Skin epidermis (tissue), 12 donors: ENCODE results near the gene ANO9.
A peak's percentile ranks its signal among the peaks of the same experiment; 100 is the strongest.

Source experiments
- H3K27ac ChIP-seq, 21 experiments: fragments of 200-600 bp; sonication (generic) in 11 of 21; one replicate each; pipeline ENCODE4 v1.5.0; 2020; ENCODE audit warnings: mild to moderate bottlenecking in 3 of 21, inconsistent platforms in 2 of 21, moderate library complexity in 2 of 21
- H3K4me3 ChIP-seq, 7 experiments: fragments of 200-600 bp; sonication (generic) in 2 of 7; one replicate each; pipeline ENCODE4 v1.5.0; 2020; ENCODE audit warnings: inconsistent platforms in 2 of 7, mild to moderate bottlenecking in 2 of 7, moderate library complexity in 1 of 7

ANO9 gene

DNA sequence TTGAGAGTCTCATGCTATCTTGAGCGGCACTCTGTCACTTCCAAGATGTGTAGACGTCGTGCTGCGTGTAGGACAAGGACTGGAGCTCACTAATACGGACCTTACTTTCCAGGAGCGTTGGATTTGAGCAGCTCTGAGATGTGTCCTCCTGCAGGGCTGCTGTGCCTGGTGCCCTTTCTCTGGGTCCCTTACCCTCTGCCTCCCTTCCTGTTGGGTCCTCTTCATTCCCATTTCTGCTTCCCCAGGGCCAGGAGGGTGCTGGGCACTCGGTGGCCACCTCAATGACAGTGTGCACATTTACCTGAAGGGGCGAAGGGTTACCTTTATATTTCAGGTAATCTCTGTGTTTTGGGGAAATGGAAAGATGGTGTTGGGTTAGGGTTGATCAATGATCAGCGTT is 12.2 kb upstream of the ANO9 start:
- Histone ChIP-seq H3K27ac (no peak overlapping the region), H3K4me3 (no peak overlapping the region)

DNA sequence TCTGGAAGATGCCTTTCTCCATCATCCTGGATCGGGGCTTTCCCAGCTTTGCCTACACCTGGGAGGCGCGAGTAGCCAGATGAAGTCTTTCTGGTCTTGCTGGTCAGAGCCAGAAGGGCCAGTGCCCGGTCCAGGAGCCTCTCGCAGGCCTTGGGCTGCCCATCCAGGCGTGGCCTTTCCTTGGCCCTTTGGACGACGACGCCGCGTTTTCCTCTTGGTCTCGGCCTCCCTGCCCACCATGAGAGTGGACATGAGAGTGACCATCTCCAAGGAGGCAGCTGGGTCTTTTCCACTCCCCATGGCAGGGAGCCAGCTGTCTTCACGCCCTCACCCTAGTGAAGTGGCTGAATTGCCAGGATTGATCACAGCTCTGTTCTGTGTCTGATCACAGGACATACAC is 11.8 kb upstream of the ANO9 start:
- no peak overlapping the region for H3K4me3 ChIP-seq
- H3K27ac ChIP-seq: no peak overlapping the region

GRCh38 chr11:452916-453527 is 11.2 kb upstream of the ANO9 start:
- Histone ChIP-seq H3K27ac (no peak overlapping the region), H3K4me3 (no peak overlapping the region)

DNA sequence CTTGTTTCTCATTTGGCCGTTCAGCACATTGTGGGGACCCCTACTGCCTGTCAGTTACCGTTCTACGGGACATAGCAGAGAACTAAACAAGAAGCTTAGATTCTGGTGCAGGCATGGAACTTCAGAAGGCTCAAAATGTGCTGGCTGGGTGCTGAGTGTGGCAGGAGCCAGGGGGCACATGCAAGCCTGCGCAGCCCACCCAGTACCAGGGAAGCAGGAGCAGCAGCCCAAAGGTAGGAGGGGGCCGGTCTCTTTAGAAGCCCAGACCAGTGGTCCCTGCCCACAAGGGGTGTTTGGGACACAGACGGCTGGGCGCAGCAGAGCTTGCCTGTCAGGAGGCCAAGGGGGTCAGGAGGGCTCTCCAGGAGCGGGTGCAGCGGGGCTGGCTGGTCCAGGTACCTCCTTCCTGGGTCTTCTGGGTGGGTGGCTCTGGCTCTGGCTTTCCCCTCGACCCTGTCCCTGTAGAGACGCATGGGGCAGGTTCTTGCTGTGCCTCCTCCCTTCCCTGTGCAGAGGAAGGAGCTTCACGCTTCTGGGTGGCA is 10.5 kb upstream of the ANO9 start:
- H3K4me3 ChIP-seq: no peak overlapping the region

GRCh38 chr11:451738-452137 is 9.9 kb upstream of the ANO9 start:
- peak overlapping the region in 2 of 7 experiments; percentile 99 for H3K4me3 ChIP-seq

More for the DNA sequence above, 10.5 kb upstream of the ANO9 start:
- no peak overlapping the region for H3K27ac ChIP-seq

GRCh38 chr11:450809-451451 is 9.1 kb upstream of the ANO9 start:
- Histone ChIP-seq H3K4me3 (peak overlapping the region; percentile 82 to 99 (median 97)), H3K27ac (peak overlapping the region; percentile 16 to 93 (median 88))

More at GRCh38 chr11:451738-452137, 9.9 kb upstream of the ANO9 start:
- H3K27ac ChIP-seq: peak overlapping the region in 3 of 21 experiments; percentile 88 to 91 (median 90)

- peak within 1 kb of the TSS; percentile 16 to 93 (median 88) for H3K27ac ChIP-seq
- H3K4me3 ChIP-seq: peak within 1 kb of the TSS; percentile 82 to 99 (median 97)
Observed at GRCh38 chr11:449889-450808, 8.3 kb upstream of the ANO9 start, which contains the start of gene PTDSS2. Gene PTDSS2 (plus strand): TSS chr11:450279. CDS start chr11:450456, 177 bp downstream.

GRCh38 chr11:447923-448731 is 6.3 kb upstream of the ANO9 start:
- H3K27ac ChIP-seq: peak overlapping the region; percentile 43 to 93 (median 88)
- H3K4me3 ChIP-seq: peak overlapping the region; percentile 40 to 59 (median 54)

- H3K27ac ChIP-seq: peak overlapping the region in 1 of 21 experiments; percentile 19
- no peak overlapping the region for H3K4me3 ChIP-seq
Observed at GRCh38 chr11:446891-447290, 5.1 kb upstream of the ANO9 start.

DNA sequence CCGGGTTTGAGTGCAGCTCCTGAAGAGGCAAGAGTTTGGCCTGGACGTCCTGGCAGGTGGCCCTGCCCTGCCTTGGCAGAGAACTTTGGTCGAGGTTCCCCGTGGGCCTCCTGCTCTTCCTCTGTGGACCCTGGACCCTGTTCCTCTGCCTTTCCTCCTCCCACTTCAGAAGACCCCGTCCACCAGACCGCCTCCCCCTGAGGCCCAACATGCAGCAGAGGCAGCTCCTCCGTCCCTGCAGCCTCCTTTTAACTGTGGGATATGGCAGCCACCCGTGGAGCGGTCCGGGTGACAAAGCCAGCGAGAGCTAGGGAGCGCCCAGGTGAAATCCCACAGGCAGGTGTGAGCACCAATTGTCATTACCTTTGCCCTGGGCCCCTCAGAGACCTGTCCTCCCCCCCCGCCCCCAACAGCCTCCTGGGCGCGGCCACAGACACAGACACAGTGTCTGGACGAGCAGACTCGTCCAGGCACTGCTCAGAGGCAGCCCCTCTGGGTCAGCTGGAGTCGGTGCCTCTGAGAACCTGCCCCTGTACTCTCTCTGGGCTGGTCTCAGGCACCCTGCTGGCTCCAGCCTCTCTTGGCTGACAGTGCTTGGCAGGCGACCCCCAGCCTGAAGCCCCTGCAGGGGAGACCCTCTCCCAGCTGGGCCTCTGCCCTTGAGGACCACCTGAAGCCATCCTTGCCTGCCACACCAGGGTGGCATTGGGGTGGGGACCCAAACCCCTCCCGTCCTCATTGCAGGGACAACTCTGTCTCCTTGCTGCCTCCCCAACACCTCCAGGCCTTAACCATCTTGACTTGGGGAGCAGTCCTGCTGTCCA is 4.2 kb upstream of the ANO9 start:
- H3K4me3 ChIP-seq: no peak overlapping the region
- H3K27ac ChIP-seq: peak overlapping the region in 1 of 21 experiments; percentile 19

- no peak overlapping the region for H3K4me3 ChIP-seq
- H3K27ac ChIP-seq: peak overlapping the region in 5 of 21 experiments; percentile 2 to 61 (median 47)
Observed at GRCh38 chr11:444396-445144, 2.8 kb upstream of the ANO9 start.

GRCh38 chr11:443542-444199 is 1.9 kb upstream of the ANO9 start:
- H3K4me3 ChIP-seq: no peak overlapping the region
- peak overlapping the region in 4 of 21 experiments; percentile 2 to 61 (median 26) for H3K27ac ChIP-seq

DNA sequence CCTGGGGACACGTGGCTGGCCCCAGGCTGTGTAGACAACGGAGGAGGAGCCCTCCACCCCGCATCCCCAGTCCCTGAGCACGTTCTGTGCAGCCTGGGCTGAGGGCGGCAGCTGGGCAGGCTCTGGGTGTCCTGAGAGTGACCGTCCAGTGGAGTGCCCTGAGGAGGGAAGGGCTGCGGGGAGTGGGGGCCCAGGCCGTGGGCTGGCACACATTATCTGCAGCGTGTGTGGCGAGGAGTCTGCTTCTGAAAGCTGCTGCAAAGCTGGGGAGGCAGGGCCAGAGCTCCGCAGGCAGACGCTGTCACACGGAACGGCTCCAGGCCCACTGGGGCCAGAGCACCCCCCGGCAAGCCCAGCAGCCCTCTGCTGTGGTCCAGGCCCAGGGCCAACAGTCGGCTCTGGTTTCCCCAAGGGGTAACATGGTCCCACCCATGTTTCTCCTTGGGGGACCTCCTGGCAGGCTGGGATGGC is 835 bp upstream of the ANO9 start:
- no peak overlapping the region for H3K4me3 ChIP-seq
- H3K27ac ChIP-seq: no peak overlapping the region

- Histone ChIP-seq H3K27ac (peak overlapping the region in 11 of 21 experiments; percentile 75 to 90 (median 80)), H3K4me3 (peak overlapping the region; percentile 39 to 59 (median 51))
Observed at GRCh38 chr11:441043-441417, 781 bp downstream of the ANO9 start.

DNA sequence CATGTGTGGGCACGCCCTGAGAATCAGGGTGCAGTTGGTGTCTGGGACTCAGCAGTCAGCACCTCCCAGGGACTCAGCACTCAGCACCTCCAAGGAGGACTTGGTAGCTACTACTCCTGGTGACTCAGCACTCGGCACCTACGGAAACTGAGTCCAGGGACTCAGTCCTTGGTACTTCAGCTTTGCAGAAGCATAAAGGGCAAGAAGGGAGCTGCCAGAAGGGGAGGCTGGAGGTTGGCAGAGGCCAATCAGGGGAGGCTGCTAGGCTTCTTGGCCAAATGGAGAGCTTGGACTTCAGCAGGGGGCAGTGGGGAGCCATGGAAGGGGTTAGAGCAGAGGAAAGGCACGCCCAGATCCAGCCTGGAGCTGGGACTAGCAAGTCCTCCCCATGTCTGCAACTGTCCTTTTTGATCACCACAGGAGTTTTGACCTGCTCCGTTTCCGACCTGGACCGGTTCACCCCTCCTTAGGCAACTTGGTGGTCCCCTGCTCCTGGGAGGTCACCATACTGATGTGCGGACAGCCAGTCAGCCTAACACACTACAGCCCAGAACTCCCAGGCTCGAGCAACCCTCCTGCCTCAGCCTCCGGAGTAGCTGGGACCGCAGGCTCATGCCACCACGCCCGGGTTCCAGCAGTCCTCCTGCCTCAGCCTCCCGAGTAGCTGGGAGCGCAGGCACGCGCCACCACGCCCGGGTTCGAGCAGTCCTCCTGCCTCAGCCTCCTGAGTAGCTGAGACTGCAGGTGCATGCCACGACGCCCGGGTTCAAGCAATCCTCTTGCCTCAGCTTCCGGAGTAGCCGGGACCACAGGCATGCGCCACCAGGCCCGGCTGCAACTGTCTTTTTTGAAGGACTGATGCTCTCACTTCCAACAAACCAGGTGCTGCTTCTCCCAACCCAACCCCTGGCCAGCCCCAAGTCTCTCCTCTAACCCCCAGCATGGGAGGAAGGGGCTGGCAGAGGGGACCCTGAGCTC is 1.5 kb downstream of the ANO9 start:
- Histone ChIP-seq H3K4me3 (peak overlapping the region in 4 of 7 experiments; percentile 51 to 59 (median 58)), H3K27ac (no peak overlapping the region)
